SK-N-SH (cell line): ENCODE results near the gene TXNRD2.

Experiments
- EZH2phosphoT487 ChIP-seq: fragments of 200-600 bp; sonication (generic); IDR thresholded peaks from 2 replicates; pipeline ENCODE4 v1.6.1; 2017; ENCODE audit warnings: low read depth, mixed run types, mild to moderate bottlenecking, antibody characterized with exemption, moderate library complexity, borderline replicate concordance
- FOXM1 ChIP-seq: IDR thresholded peaks from 2 replicates; pipeline ENCODE4 v1.4.0; 2012; ENCODE audit warnings: low read depth, mild to moderate bottlenecking
- GABPA ChIP-seq: IDR thresholded peaks from 2 replicates; pipeline ENCODE4 v1.4.0; 2012; ENCODE audit warnings: low read depth, mild to moderate bottlenecking
- MEF2A ChIP-seq: IDR thresholded peaks from 2 replicates; pipeline ENCODE4 v1.4.0; 2012; ENCODE audit warnings: low read depth, borderline replicate concordance
- TF ChIP-seq, protein P1 (sequence below): fragments of 200-600 bp; sonication (generic); IDR thresholded peaks from 2 replicates; pipeline ENCODE4 v1.6.1; 2017; ENCODE audit warnings: antibody characterized with exemption, mild to moderate bottlenecking, moderate library complexity
- TF ChIP-seq, protein P2 (sequence below): fragments of 150-350 bp; IDR thresholded peaks from 2 replicates; pipeline ENCODE4 v1.6.1; 2017; ENCODE audit warnings: antibody characterized with exemption, low read length, low read depth, borderline replicate concordance
- TF ChIP-seq, protein P3 (sequence below): IDR thresholded peaks from 2 replicates; pipeline ENCODE4 v1.4.0; 2012; ENCODE audit warnings: low read depth
- TF ChIP-seq, protein P4 (sequence below): IDR thresholded peaks from 2 replicates; pipeline ENCODE4 v1.6.1; 2012; ENCODE audit warnings: mild to moderate bottlenecking, low read depth, low read length, moderate library complexity

DNA sequence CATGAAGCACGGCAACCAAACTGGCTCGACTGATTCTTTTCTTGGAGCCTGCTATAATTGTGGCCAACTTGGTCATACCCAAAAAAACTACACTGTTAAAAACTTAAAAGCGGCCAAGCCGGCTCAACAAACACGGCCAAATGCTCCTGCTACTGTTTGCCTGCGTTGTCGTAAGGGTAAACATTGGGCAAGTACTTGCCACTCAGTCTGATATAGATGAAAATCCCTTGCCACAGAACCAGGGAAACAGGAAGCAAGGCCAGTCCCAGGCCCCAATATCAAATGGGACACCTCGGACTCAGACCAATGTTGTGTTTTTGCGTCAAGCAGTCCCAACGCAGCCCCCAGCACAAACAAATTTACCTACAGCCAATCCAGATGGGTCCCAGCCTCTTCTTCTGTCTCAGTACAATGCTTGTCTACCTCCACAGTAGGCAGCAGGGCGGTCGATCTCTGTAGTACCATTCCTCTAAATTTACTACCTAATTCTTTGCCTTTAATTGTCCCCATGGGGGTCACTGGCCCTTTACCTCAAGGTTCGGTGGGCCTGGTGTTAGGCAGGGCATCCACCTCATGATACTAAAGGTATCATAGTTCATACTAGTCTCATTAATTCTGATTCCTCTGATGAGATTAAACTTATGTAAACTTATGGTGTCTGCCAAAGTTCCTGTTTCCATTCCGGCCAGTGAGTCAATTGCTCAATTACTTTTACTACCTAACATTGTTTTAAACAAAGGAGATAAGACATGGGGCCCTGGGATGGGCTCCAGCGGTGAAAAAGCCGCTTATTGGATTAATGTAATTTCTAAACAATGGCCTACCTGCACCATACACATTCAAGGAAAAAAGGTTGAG is 3.8 kb downstream of the TXNRD2 start:
- TF ChIP-seq, protein P1, sequence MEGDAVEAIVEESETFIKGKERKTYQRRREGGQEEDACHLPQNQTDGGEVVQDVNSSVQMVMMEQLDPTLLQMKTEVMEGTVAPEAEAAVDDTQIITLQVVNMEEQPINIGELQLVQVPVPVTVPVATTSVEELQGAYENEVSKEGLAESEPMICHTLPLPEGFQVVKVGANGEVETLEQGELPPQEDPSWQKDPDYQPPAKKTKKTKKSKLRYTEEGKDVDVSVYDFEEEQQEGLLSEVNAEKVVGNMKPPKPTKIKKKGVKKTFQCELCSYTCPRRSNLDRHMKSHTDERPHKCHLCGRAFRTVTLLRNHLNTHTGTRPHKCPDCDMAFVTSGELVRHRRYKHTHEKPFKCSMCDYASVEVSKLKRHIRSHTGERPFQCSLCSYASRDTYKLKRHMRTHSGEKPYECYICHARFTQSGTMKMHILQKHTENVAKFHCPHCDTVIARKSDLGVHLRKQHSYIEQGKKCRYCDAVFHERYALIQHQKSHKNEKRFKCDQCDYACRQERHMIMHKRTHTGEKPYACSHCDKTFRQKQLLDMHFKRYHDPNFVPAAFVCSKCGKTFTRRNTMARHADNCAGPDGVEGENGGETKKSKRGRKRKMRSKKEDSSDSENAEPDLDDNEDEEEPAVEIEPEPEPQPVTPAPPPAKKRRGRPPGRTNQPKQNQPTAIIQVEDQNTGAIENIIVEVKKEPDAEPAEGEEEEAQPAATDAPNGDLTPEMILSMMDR = no peak
- TF ChIP-seq, protein P2, sequence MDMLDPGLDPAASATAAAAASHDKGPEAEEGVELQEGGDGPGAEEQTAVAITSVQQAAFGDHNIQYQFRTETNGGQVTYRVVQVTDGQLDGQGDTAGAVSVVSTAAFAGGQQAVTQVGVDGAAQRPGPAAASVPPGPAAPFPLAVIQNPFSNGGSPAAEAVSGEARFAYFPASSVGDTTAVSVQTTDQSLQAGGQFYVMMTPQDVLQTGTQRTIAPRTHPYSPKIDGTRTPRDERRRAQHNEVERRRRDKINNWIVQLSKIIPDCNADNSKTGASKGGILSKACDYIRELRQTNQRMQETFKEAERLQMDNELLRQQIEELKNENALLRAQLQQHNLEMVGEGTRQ = no peak
- TF ChIP-seq, protein P3, sequence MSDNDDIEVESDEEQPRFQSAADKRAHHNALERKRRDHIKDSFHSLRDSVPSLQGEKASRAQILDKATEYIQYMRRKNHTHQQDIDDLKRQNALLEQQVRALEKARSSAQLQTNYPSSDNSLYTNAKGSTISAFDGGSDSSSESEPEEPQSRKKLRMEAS = no peak
- TF ChIP-seq EZH2phosphoT487 (no peak), FOXM1 (no peak), GABPA (no peak), MEF2A (no peak)
- TF ChIP-seq, protein P4, sequence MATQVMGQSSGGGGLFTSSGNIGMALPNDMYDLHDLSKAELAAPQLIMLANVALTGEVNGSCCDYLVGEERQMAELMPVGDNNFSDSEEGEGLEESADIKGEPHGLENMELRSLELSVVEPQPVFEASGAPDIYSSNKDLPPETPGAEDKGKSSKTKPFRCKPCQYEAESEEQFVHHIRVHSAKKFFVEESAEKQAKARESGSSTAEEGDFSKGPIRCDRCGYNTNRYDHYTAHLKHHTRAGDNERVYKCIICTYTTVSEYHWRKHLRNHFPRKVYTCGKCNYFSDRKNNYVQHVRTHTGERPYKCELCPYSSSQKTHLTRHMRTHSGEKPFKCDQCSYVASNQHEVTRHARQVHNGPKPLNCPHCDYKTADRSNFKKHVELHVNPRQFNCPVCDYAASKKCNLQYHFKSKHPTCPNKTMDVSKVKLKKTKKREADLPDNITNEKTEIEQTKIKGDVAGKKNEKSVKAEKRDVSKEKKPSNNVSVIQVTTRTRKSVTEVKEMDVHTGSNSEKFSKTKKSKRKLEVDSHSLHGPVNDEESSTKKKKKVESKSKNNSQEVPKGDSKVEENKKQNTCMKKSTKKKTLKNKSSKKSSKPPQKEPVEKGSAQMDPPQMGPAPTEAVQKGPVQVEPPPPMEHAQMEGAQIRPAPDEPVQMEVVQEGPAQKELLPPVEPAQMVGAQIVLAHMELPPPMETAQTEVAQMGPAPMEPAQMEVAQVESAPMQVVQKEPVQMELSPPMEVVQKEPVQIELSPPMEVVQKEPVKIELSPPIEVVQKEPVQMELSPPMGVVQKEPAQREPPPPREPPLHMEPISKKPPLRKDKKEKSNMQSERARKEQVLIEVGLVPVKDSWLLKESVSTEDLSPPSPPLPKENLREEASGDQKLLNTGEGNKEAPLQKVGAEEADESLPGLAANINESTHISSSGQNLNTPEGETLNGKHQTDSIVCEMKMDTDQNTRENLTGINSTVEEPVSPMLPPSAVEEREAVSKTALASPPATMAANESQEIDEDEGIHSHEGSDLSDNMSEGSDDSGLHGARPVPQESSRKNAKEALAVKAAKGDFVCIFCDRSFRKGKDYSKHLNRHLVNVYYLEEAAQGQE = no peak
